Neural progenitor cell (in vitro differentiated cells): Measurements from ENCODE around the gene B3GALT5.

Experiments used
- EZH2 ChIP-seq: fragments of 200-600 bp; sonication (generic); IDR thresholded peaks from 2 replicates; pipeline ENCODE4 v1.6.1; 2017; ENCODE audit warnings: antibody characterized with exemption, mild to moderate bottlenecking, moderate library complexity
- EZH2phosphoT487 ChIP-seq: fragments of 200-600 bp; sonication (generic); IDR thresholded peaks from 2 replicates; pipeline ENCODE4 v1.6.1; 2017; ENCODE audit warnings: antibody characterized with exemption
- TF ChIP-seq, protein P1 (sequence below): fragments of 200-600 bp; sonication (generic); IDR thresholded peaks from 2 replicates; pipeline ENCODE4 v1.5.1; 2017; ENCODE audit warnings: antibody characterized with exemption, mild to moderate bottlenecking

DNA sequence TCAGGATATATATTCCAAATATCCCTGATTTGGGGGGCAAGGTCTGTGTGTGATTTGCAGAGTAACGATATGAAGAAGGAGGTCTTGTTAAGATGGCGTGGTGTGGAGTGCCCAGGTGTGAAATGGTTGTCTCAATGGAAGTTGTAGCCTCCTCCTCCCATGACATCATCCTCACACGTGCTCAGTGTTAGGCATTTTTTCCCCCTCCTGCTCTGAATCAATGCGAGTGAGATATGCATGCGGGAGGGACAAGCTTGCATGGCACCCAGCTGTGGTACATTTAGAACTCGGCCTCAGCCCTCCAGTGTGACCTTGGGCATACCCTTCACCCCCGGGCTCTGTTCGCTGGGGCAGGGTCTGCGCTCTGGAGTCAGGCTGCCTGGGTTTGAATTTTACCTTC lies 55.6 kb downstream of the B3GALT5 start:
- TF ChIP-seq, protein P1, sequence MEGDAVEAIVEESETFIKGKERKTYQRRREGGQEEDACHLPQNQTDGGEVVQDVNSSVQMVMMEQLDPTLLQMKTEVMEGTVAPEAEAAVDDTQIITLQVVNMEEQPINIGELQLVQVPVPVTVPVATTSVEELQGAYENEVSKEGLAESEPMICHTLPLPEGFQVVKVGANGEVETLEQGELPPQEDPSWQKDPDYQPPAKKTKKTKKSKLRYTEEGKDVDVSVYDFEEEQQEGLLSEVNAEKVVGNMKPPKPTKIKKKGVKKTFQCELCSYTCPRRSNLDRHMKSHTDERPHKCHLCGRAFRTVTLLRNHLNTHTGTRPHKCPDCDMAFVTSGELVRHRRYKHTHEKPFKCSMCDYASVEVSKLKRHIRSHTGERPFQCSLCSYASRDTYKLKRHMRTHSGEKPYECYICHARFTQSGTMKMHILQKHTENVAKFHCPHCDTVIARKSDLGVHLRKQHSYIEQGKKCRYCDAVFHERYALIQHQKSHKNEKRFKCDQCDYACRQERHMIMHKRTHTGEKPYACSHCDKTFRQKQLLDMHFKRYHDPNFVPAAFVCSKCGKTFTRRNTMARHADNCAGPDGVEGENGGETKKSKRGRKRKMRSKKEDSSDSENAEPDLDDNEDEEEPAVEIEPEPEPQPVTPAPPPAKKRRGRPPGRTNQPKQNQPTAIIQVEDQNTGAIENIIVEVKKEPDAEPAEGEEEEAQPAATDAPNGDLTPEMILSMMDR, result no peak
- TF ChIP-seq EZH2phosphoT487, result no peak
- TF ChIP-seq EZH2, result no peak
